Keratinocyte (primary cell): ENCODE measurements around the gene KIF18B. TPM values are rescaled to one million over a fixed set of nuclear protein-coding genes. Genes with fewer than 3 reads are reported as not detected.

Experiments
- DNase-seq: peaks from one replicate; pipeline ENCODE4 v3.0.0-alpha.2; 2011; ENCODE audit warnings: low read depth, missing footprints, low spot score
- FAIRE-seq: peaks from 2 replicates; lab custom pipeline; 2011; peaks lifted over from hg19 to GRCh38; lab: Jason Lieb, UNC
- H2AFZ ChIP-seq: 2 replicates; pipeline ENCODE4 v1.6.0; 2012; ENCODE audit warnings: low read length, control low read depth, inconsistent platforms; ENCODE audit not compliant: control insufficient read depth
- H3K27ac ChIP-seq: 2 replicates; pipeline ENCODE4 v1.5.1; 2011; ENCODE audit warnings: low read length; ENCODE audit not compliant: control insufficient read depth, insufficient read depth
- H3K27me3 ChIP-seq: 3 replicates; pipeline ENCODE4 v1.6.0; 2011; ENCODE audit warnings: low read length; ENCODE audit not compliant: control insufficient read depth, insufficient read depth; ENCODE audit errors: extremely low read depth
- H3K36me3 ChIP-seq, 2 experiments: 2 replicates in 1 of 2; 3 replicates in 1 of 2; pipeline ENCODE4 v1.5.1; 2011; ENCODE audit warnings: low read length in 2 of 2, mild to moderate bottlenecking in 1 of 2; ENCODE audit not compliant: control insufficient read depth in 2 of 2, insufficient read depth in 2 of 2; ENCODE audit errors: extremely low read depth in 1 of 2
- H3K4me1 ChIP-seq: 3 replicates; pipeline ENCODE4 v1.5.1; 2011; ENCODE audit warnings: low read length; ENCODE audit not compliant: control insufficient read depth, insufficient read depth; ENCODE audit errors: extremely low read depth
- H3K4me2 ChIP-seq: 3 replicates; pipeline ENCODE4 v1.6.0; 2011; ENCODE audit warnings: low read depth, low read length; ENCODE audit not compliant: control insufficient read depth, insufficient read depth; ENCODE audit errors: extremely low read depth
- H3K4me3 ChIP-seq, 3 experiments: fragments of 200-600 bp in 1 of 3; sonication (generic) in 1 of 3; 2 replicates in 2 of 3; 3 replicates in 1 of 3; pipeline ENCODE4 v1.5.1; 2011 to 2016; ENCODE audit warnings: low read length in 3 of 3, mild to moderate bottlenecking in 3 of 3, control low read depth in 2 of 3, inconsistent platforms in 1 of 3, low read depth in 1 of 3, mixed read lengths in 1 of 3, mixed run types in 1 of 3, moderate library complexity in 1 of 3; ENCODE audit not compliant: control insufficient read depth in 2 of 3, insufficient read depth in 2 of 3; ENCODE audit errors: extremely low read depth in 1 of 3
- H3K79me2 ChIP-seq: 2 replicates; pipeline ENCODE4 v1.6.0; 2012; ENCODE audit warnings: low read length; ENCODE audit not compliant: control insufficient read depth, insufficient read depth
- H3K9ac ChIP-seq: 3 replicates; pipeline ENCODE4 v1.6.0; 2011; ENCODE audit warnings: low read length; ENCODE audit not compliant: control insufficient read depth, insufficient read depth; ENCODE audit errors: extremely low read depth
- H3K9me1 ChIP-seq: 3 replicates; pipeline ENCODE4 v1.6.0; 2011; ENCODE audit warnings: low read length; ENCODE audit not compliant: control insufficient read depth, insufficient read depth; ENCODE audit errors: extremely low read depth
- H3K9me3 ChIP-seq: 2 replicates; pipeline ENCODE4 v1.5.1; 2012; ENCODE audit warnings: low read depth, low read length; ENCODE audit not compliant: control insufficient read depth
- H4K20me1 ChIP-seq: 3 replicates; pipeline ENCODE4 v1.6.0; 2011; ENCODE audit warnings: low read length; ENCODE audit not compliant: control insufficient read depth, insufficient read depth; ENCODE audit errors: extremely low read depth
- EZH2 ChIP-seq: IDR thresholded peaks from one replicate; pipeline ENCODE4 v1.6.1; 2012; ENCODE audit warnings: inconsistent platforms, mild to moderate bottlenecking, low read length, moderate library complexity
- dilution Hi-C: fragments of 300-500 bp; cut with MboI; formaldehyde crosslinking; loops from one replicate; pipeline ENCODE4 v1.7.0; 2020; ENCODE audit warnings: low sequenced_read_pairs; ENCODE audit not compliant: extremely low pct_ligation_motif_present
- polyA plus RNA-seq, 5 experiments: library from polyadenylated mRNA; depleted of rRNA in 3 of 5; stranded (reverse) in 3 of 5; stranded (forward) in 1 of 5; unstranded in 1 of 5; fragments of >200 nt; gene quantifications; 1 replicate in 1 of 5; 2 replicates in 3 of 5; 3 replicates in 1 of 5; pipeline versions ENCODE4 v1.2.1 to v1.2.3, GENCODE V29; 2011 to 2012; ENCODE audit warnings: missing spikeins in 2 of 5, low read depth in 1 of 5, low replicate concordance in 1 of 5
- TF ChIP-seq, protein P1 (sequence below), 3 experiments: IDR thresholded peaks in 1 of 3; conservative IDR thresholded peaks in 1 of 3; optimal IDR thresholded peaks in 1 of 3; 2 replicates in 2 of 3; 3 replicates in 1 of 3; pipeline versions ENCODE3 to v1.5.1; 2011; ENCODE audit warnings: low read length in 3 of 3, mild to moderate bottlenecking in 3 of 3, moderate library complexity in 2 of 3, control low read depth in 1 of 3, inconsistent platforms in 1 of 3; ENCODE audit not compliant: insufficient read depth in 2 of 3; ENCODE audit errors: extremely low read depth in 1 of 3

Gene KIF18B
- polyA plus RNA-seq, 1 donor (not counting 4 experiments of a cell fraction or from before 2014, with no cell fraction given), result 5.1 TPM

DNA sequence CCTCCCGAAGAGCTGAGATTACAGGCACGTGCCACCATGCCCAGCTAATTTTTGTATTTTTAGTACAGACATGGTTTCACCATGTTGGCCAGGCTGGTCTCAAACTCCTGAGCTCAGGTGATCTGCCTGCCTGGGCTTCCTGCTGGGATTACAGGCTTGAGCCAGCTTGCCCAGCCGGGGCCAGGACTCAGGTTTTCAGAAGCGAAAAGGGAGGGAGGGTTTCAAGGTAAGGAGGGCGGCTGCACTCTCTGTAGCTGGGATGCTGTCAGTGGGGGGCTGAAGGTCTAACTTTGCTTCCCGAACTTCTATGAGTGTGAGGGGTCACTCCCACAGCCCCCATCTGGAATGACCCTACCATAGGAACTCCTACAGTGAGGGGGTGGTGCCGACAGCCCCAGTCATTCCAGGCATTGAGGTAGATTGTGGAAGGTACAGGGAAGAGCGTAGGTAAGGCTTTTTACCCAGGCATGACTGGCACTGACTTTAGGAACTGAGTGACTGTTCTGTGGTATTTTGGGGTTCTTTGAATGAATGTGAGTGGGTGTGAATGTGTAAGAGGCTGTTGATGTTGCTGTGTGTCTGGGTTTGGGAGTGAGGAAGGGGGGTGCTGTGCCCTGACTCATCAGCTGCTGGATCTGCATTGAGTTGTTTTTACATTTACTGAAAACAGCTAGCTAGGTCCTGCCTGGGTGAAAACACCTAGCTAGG, 24.4 kb upstream of the KIF18B start:
- Histone ChIP-seq H3K79me2 (no peaks in the 10 kb centered on the region), H3K4me2 (no peak overlapping the region), H3K27ac (no peak overlapping the region), H3K36me3 (no peaks in the 10 kb centered on the region), H3K4me3 (no peak overlapping the region), H3K27me3 (peaks cover 45% of the 10 kb centered on the region), H3K9ac (no peak overlapping the region), H3K9me1 (no peaks in the 10 kb centered on the region), H3K9me3 (no peaks in the 10 kb centered on the region), H2AFZ (no peak overlapping the region), H3K4me1 (peaks cover 25% of the 10 kb centered on the region), H4K20me1 (no peaks in the 10 kb centered on the region)
- DNase-seq, result no peak
- TF ChIP-seq, protein P1, sequence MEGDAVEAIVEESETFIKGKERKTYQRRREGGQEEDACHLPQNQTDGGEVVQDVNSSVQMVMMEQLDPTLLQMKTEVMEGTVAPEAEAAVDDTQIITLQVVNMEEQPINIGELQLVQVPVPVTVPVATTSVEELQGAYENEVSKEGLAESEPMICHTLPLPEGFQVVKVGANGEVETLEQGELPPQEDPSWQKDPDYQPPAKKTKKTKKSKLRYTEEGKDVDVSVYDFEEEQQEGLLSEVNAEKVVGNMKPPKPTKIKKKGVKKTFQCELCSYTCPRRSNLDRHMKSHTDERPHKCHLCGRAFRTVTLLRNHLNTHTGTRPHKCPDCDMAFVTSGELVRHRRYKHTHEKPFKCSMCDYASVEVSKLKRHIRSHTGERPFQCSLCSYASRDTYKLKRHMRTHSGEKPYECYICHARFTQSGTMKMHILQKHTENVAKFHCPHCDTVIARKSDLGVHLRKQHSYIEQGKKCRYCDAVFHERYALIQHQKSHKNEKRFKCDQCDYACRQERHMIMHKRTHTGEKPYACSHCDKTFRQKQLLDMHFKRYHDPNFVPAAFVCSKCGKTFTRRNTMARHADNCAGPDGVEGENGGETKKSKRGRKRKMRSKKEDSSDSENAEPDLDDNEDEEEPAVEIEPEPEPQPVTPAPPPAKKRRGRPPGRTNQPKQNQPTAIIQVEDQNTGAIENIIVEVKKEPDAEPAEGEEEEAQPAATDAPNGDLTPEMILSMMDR (optimal IDR thresholded peaks at IDR 0.05 in 1 of 3, IDR thresholded peaks at IDR 0.05 in 1 of 3, conservative IDR thresholded peaks at IDR 0.05 in 1 of 3; ENCODE audit: extremely low read depth in 1 of 3, insufficient read depth in 2 of 3, low read length in 3 of 3), result no peak
- no peak for TF ChIP-seq EZH2
- FAIRE-seq, result peak; percentile 17
- dilution Hi-C loops, result no loop called here

- no peak overlapping the region for H2AFZ ChIP-seq
- peak overlapping the region in 2 of 3 experiments; percentile 12 to 23 for H3K4me3 ChIP-seq
These were observed 22.7 kb upstream of the KIF18B start for GRCh38 chr17:44970136-44970741.

More at GRCh38 chr17:44970136-44970741, 22.7 kb upstream of the KIF18B start:
- peak overlapping the region; percentile 35 for H3K4me2 ChIP-seq
- no peaks in the 10 kb centered on the region for H4K20me1 ChIP-seq
- peak; percentile 23 for TF ChIP-seq EZH2
- TF ChIP-seq, protein P1 (optimal IDR thresholded peaks at IDR 0.05 in 1 of 3, IDR thresholded peaks at IDR 0.05 in 1 of 3, conservative IDR thresholded peaks at IDR 0.05 in 1 of 3; ENCODE audit: extremely low read depth in 1 of 3, insufficient read depth in 2 of 3, low read length in 3 of 3), result no peak
- H3K9me1 ChIP-seq, result no peaks in the 10 kb centered on the region
- H3K79me2 ChIP-seq, result no peaks in the 10 kb centered on the region
- DNase-seq (no peak), FAIRE-seq (no peak)
- no peaks in the 10 kb centered on the region for H3K36me3 ChIP-seq
- peaks cover 25% of the 10 kb centered on the region for H3K4me1 ChIP-seq
- H3K27me3 ChIP-seq, result peaks cover 51% of the 10 kb centered on the region
- H3K9ac ChIP-seq, result no peak overlapping the region
- dilution Hi-C loops, result no loop called here
- no peak overlapping the region for H3K27ac ChIP-seq
- H3K9me3 ChIP-seq, result no peaks in the 10 kb centered on the region
